ENCODE results near the gene CFAP251. TPM values are rescaled to one million over a fixed set of nuclear protein-coding genes. Genes with fewer than 3 reads are reported as not detected.
A peak's percentile ranks its signal among the peaks of the same experiment; 100 is the strongest.
"Not testable (repeated sequence)": the region's sequence is repeated elsewhere in the genome, so short reads cannot be mapped to it uniquely, and the experiment has no call there.

CFAP251 gene
- total RNA-seq, 1 experiment from 2014 or later, result 3.8 TPM

DNA sequence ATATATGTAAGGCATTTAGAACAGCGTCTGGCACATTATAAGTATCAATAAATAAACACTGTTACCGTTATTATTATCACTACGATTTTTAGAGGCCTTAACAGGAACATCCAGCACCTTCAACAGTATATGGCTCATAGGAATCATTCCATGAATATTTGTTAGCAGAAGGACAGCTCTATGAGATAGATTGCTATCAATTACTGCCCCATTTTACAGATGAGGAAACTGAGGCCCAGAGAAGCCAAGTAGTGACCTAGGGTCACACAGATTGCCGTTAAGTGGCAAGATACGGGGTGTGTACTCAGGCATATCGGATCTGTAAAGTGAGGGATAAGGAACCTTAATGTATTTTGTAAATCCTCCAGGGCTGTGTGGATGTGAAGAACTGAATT, 30.3 kb upstream of the CFAP251 start:
- Mint-ChIP-seq H3K4me1 (ENCODE audit: low read depth, unreplicated experiment) (peaks cover 8% of the 10 kb centered on the region), H3K27me3 (ENCODE audit: unreplicated experiment) (no peaks in the 10 kb centered on the region), H3K9me3 (ENCODE audit: low read depth, unreplicated experiment) (no peaks in the 10 kb centered on the region), H3K27ac (ENCODE audit: unreplicated experiment) (peak overlapping the region; percentile 88), H3K36me3 (ENCODE audit: insufficient read depth, unreplicated experiment) (peaks cover 33% of the 10 kb centered on the region), H3K4me3 (ENCODE audit: low read depth, unreplicated experiment) (peak overlapping the region; percentile 95)
- no peak for DNase-seq
- TF ChIP-seq CTCF (IDR thresholded peaks at IDR 0.05; ENCODE audit: unreplicated experiment), result no peak
- CTCF ChIA-PET, result interaction anchor here (0.9 to 2.3 kb wide), 4 partner anchors 49 to 192 kb away, joined by 3 to 32 read pairs (median 4); partner anchors contain the start of gene RHOF
- TSS peak; percentile 96 for BruUV-seq (replicated peaks)
- intact Hi-C loops (cut with micrococcal nuclease; ENCODE audit: unreplicated experiment), result loop anchor here (1.0 kb wide), 1 partner anchor 91 kb away; no protein-coding TSS in a partner anchor

GRCh38 chr12:121888478-121889273, 29.7 kb upstream of the CFAP251 start, which contains the start of gene PSMD9:
Gene PSMD9, plus strand, starts transcription at chr12:121888790. Its CDS starts 67 bp downstream, at chr12:121888857.
- TF ChIP-seq CTCF (IDR thresholded peaks at IDR 0.05; ENCODE audit: unreplicated experiment), result peak; percentile 45
- H3K27me3 Mint-ChIP-seq (ENCODE audit: unreplicated experiment), result no peaks in the 10 kb centered on the region
- intact Hi-C loops (cut with micrococcal nuclease; ENCODE audit: unreplicated experiment), result loop anchor here (1.0 kb wide), 1 partner anchor 91 kb away; no protein-coding TSS in a partner anchor
- H3K27ac Mint-ChIP-seq (ENCODE audit: unreplicated experiment), result peak within 1 kb of the TSS; percentile 88
- H3K9me3 Mint-ChIP-seq (ENCODE audit: low read depth, unreplicated experiment), result no peaks in the 10 kb centered on the region
- CTCF ChIA-PET, result interaction anchor here (0.6 to 2.3 kb wide), 5 partner anchors 49 to 192 kb away, joined by 3 to 32 read pairs (median 4); partner anchors contain the start of gene RHOF
- peak within 1 kb of the TSS; percentile 95 for H3K4me3 Mint-ChIP-seq (ENCODE audit: low read depth, unreplicated experiment)
- DNase-seq, result peak; percentile 99
- peaks cover 14% of the 10 kb centered on the region for H3K4me1 Mint-ChIP-seq (ENCODE audit: low read depth, unreplicated experiment)
- peaks cover 33% of the 10 kb centered on the region for H3K36me3 Mint-ChIP-seq (ENCODE audit: insufficient read depth, unreplicated experiment)
- BruUV-seq (replicated peaks), result TSS peak; percentile 74

GRCh38 chr12:121889274-121889624, 29.1 kb upstream of the CFAP251 start:
- peak; percentile 8 for DNase-seq
- intact Hi-C loops (cut with micrococcal nuclease; ENCODE audit: unreplicated experiment), result no loop called here
- no peak for TF ChIP-seq CTCF (IDR thresholded peaks at IDR 0.05; ENCODE audit: unreplicated experiment)
- Mint-ChIP-seq H3K9me3 (ENCODE audit: low read depth, unreplicated experiment) (no peaks in the 10 kb centered on the region), H3K4me1 (ENCODE audit: low read depth, unreplicated experiment) (peaks cover 20% of the 10 kb centered on the region), H3K4me3 (ENCODE audit: low read depth, unreplicated experiment) (peak overlapping the region; percentile 95), H3K27me3 (ENCODE audit: unreplicated experiment) (no peaks in the 10 kb centered on the region), H3K27ac (ENCODE audit: unreplicated experiment) (peak overlapping the region; percentile 88), H3K36me3 (ENCODE audit: insufficient read depth, unreplicated experiment) (peaks cover 33% of the 10 kb centered on the region)
- CTCF ChIA-PET, result interaction anchor here (0.6 to 2.3 kb wide), 3 partner anchors 89 to 103 kb away, joined by 3 to 32 read pairs (median 3); partner anchors contain the start of gene RHOF
- BruUV-seq (replicated peaks), result no TSS peak

GRCh38 chr12:121889661-121890060, 28.7 kb upstream of the CFAP251 start:
- DNase-seq; intact Hi-C loops (cut with micrococcal nuclease; ENCODE audit: unreplicated experiment); BruUV-seq (replicated peaks); H3K9me3 Mint-ChIP-seq (ENCODE audit: low read depth, unreplicated experiment); H3K27me3 Mint-ChIP-seq (ENCODE audit: unreplicated experiment): not testable (repeated sequence)
- CTCF ChIA-PET, result interaction anchor here (2.3 kb wide), 1 partner anchor 94 kb away, joined by 32 read pairs; the partner anchor contains the start of gene RHOF
- Mint-ChIP-seq H3K4me1 (ENCODE audit: low read depth, unreplicated experiment) (peaks cover 24% of the 10 kb centered on the region), H3K27ac (ENCODE audit: unreplicated experiment) (peak overlapping the region; percentile 88), H3K36me3 (ENCODE audit: insufficient read depth, unreplicated experiment) (peaks cover 33% of the 10 kb centered on the region), H3K4me3 (ENCODE audit: low read depth, unreplicated experiment) (peak overlapping the region; percentile 95)

Measured in Calu3 (cell line).